Jurkat, Clone E6-1 (cell line): Measurements from ENCODE around the gene ZIC1.

Source experiments
- DNase-seq: peaks from one replicate; pipeline ENCODE4 v3.0.0-alpha.2; 2011; ENCODE audit warnings: low read depth, low spot score
- H3K4me3 ChIP-seq: 2 replicates; pipeline ENCODE4 v1.5.1; 2011; ENCODE audit warnings: mild to moderate bottlenecking, low read length, control low read depth, moderate library complexity

ZIC1 gene

GRCh38 chr3:147417551-147418295, 8.6 kb downstream of the ZIC1 start:
- no peak overlapping the region for H3K4me3 ChIP-seq
- no peak for DNase-seq

- DNase-seq = no peak
- H3K4me3 ChIP-seq = no peak overlapping the region
These were observed 9.2 kb downstream of the ZIC1 start for GRCh38 chr3:147418371-147418781.

DNA sequence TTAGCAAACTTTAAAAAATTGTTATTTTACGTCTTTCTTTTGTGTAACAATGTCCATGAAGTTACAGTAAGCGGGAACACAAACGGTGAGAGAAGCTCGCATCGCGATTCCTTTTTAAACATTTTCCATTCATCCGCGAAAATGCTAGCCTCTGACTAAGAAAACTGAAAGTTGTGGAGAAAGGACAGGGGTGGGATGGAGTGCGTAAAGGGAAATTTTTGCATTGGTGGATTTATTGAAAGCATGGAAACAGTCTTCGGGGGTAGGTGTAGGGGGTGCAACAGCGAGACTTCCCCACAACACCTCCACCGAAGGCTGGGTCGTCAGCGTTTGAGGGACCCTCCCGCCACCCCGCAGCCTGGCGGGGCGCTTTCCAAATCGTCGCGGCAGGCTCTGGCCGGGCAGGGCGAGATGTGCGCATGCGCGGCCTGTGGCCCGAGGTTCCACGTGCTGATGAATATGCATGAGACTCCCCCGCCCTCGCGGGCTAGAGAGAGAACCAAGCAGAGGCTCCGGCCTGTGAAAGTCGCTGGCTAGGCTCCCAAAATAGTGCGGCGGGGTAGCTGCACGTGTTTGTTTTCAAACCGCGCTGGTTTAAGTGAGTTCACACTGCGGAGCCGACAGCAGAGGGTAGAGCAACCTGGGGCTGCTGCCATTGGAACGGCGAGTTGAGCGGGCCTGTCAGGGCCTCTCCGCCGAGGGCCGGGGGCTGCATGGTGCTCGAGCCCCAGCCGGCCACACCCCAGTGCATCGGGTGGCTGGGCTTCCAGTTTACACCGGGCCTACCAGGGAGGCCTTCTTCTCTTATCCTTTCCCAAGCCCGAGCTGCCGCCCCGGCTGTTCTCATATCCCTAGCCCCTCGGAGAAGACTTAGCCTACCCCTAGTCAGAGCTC, 9.9 kb downstream of the ZIC1 start:
- DNase-seq = no peak
- H3K4me3 ChIP-seq = no peak overlapping the region

DNA sequence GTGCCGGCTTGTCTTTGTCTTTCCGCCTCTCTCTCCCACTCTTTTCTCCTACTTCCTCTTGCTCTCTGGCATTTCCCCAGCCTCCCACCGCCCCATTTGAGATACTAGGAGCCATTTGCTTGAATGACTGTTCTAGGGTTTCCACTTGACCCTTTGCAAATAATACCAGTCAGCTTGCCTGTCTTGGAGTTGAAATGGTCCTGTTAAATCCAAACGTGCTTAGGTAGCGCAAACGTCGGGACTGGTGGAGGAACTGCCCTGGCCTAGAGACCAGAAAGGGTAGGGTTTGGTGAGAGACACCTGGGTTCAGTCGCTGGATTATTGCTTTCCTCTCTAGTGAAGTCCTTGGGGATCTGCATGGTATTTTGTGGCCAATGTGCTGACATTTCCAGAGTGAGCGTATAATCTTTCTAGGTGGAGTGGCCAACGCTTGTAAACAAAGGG, 10.6 kb downstream of the ZIC1 start:
- H3K4me3 ChIP-seq = no peak overlapping the region
- DNase-seq = no peak

DNA sequence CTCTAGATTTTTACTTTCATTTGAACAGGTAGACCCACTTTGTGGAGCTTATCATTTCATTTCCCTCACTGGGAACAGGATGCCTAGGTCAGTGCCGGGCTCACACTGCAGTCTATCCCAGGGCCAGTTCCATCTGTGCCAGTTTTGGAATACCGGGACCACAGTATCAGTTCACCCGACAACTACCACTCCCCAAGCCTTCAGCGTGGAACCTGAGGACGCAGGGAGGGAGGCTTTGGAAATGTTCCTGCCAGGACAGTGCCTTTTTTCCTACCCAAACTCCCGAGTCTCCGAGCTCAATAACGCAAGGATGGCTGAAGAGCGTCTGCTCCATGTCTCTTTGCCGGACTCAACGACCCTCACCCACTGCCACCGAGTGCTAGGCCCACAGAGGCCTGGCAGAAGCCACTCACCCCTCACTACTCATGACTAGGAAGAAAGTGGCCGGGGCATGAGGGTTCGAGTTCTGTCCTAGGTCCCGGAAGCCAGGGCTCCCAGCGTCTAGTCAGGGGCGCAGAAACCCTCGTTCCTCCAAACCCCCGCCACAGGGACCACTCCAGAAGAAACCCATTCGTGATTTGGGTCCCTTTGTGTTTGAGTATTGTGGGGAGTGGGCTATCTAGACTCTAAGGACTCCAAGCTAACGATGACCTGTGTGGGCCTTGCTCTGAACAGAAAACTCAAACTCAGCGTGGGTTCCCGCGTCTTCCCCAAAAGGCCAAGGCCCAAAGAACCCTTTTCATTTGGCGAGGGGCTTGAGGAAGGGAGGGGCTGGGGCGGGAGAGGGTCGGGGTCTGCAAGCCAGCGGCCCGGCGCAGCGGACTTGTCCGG, 11.4 kb downstream of the ZIC1 start:
- DNase-seq = no peak
- H3K4me3 ChIP-seq = no peak overlapping the region

DNA sequence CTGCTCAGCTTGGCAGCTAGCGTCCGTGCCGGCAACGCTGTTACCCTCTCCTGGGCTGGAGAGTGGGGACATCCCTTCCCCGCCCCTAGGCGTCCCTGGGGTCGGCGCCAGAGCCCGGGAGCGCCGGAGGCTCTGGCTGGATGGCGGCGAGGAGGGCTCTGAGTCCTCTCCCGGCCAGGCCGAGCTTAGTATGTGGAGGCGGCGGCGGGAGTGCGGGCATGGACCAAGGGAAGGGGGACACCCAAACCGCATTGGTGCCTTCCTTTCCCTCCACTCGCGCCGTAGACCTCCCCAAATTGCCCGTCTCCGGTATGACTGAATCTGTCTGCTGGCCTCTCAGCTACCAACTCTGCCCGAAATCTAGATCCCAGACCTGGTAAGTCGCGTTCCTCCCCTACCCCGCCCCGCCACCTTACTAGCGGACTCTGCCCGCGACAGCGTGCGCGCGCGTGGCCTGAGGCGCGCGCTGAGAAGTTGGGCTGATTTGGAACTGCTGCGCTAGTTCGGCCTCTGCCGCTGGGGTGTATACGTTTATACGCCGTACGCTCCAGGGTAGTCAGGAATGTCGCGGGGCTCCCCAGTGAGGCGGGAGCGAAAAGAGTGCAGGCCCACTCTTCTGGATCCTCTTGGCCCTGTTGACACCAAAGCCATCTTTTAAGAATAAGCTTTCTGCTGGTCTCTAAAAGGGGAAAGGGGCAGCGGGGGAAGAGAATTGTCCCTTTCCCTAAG, 12.2 kb downstream of the ZIC1 start:
- no peak for DNase-seq
- no peak overlapping the region for H3K4me3 ChIP-seq

GRCh38 chr3:147422196-147422595, 13.0 kb downstream of the ZIC1 start:
- no peak for DNase-seq
- H3K4me3 ChIP-seq = no peak overlapping the region

GRCh38 chr3:147422601-147423536, 13.7 kb downstream of the ZIC1 start:
- H3K4me3 ChIP-seq = no peak overlapping the region
- DNase-seq = no peak

DNA sequence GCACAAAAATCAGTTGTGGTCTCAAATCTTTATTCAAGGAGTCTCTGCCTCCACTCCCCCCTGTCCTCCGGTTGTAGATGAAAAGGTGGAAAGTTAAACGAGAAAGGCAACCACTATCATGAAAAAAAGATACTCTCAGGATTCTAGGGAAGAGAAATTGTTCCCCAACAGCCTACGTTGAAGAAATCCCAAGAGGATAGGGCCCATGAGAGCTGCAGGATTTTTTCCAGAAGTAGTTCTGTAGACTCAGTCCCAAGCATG, 14.3 kb downstream of the ZIC1 start:
- no peak for DNase-seq
- H3K4me3 ChIP-seq = no peak overlapping the region

GRCh38 chr3:147423798-147424580, 14.8 kb downstream of the ZIC1 start:
- DNase-seq = no peak
- no peak overlapping the region for H3K4me3 ChIP-seq

- DNase-seq = no peak
- H3K4me3 ChIP-seq = no peak overlapping the region
These were observed 15.6 kb downstream of the ZIC1 start for GRCh38 chr3:147424581-147425387.

DNA sequence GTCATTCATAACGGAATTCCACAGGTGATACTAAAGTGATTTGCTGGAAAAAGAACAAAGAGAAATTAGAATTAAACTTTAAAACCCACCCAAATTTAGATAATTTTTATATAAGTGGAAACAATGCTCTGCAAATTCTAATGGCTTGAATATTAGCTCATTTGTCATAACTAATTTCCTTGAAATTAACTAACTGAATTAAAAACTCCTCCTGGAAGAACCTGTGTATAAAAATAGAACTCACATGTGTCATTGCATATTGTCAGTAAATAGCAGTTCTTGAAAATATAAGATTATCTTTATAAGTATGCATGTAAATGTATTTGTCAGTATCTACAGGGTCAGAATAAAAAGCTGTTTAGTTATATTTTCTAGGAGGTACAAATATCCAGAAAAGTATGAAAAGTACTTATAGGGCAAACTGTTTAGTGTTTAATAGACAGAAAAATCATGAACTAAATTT, 16.3 kb downstream of the ZIC1 start:
- no peak for DNase-seq

DNA sequence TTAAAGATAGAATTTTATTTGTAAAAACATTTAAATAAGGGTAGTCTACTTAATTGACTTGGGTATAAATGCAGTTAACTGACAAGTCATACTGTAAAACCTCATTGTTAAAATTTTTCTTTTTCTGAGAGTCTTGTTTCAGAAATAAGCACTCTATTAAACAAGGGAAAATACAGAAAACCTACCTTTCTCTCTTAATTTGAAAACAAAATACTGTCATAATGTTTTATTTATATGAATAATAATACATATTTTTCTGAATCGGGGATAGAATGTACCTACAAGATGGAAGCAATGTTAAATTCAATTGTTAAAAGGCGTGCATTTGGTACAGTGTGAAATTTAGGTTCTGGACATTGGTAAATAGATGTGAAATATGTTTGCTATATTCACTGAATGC, 17.8 kb downstream of the ZIC1 start:
- H3K4me3 ChIP-seq = no peak overlapping the region
- no peak for DNase-seq

More for the DNA sequence above, 16.3 kb downstream of the ZIC1 start:
- H3K4me3 ChIP-seq = no peak overlapping the region

GRCh38 chr3:147427746-147428145, 18.6 kb downstream of the ZIC1 start:
- H3K4me3 ChIP-seq = no peak overlapping the region
- no peak for DNase-seq

GRCh38 chr3:147428326-147428725, 19.2 kb downstream of the ZIC1 start:
- no peak for DNase-seq
- H3K4me3 ChIP-seq = no peak overlapping the region

DNA sequence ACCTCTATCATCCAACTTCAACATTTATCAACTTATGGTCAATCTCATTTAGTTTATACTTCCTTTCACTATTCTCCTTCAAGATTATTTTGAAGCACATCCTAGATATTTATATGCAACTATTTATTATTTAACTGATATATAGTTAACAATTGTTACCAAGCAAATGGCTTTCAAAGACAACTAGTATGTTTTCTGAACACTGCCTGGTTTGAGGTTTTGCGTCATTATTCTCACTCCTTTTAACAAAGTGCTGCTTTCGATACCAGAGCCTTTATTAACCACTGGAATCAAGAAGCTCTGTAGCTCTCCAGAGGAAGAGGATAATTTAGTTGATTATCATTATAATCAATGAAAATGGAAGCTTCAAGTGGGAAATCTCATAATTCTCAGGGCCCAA, 19.6 kb downstream of the ZIC1 start:
- no peak for DNase-seq
- H3K4me3 ChIP-seq = no peak overlapping the region

DNA sequence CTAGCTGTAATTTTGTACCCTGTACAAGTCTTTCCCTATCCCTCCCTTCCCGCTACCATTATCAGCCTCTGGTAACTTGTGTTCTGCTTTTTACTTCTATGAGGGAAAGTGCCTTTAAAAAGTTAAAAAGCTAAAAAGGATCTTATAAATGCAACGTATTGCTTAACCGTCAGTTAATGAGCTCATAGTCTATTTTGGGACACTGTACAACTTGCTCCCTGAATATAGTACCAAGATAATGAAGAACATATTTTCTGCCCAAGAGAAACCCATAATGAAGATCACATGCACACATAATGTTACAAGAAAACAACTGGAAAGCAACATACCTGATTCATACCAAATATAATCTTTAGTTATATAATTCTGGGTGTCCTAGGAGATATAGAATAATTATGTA, 22.6 kb downstream of the ZIC1 start:
- H3K4me3 ChIP-seq = no peak overlapping the region
- DNase-seq = no peak
